Body of pancreas (tissue), 4 donors: ENCODE measurements around the gene ANKS1B.

Experiments used
- CTCF ChIP-seq, 7 experiments: fragments of 450-650 bp in 4 of 7; fragments of 200-600 bp in 3 of 7; sonication (generic) in 3 of 7; IDR thresholded peaks; one replicate each; pipeline ENCODE4 v1.5.1; 2016 to 2019; ENCODE audit warnings: antibody characterized with exemption in 7 of 7
- POLR2A ChIP-seq, 3 donors: fragments of 450-650 bp; IDR thresholded peaks; one replicate each; pipeline ENCODE4 v1.6.1; 2016; ENCODE audit warnings: antibody characterized with exemption in 3 of 3, mild to moderate bottlenecking in 2 of 3

GRCh38 chr12:99284161-99284560 lies 700.6 kb downstream of the ANKS1B start:
- TF ChIP-seq CTCF (IDR thresholded peaks at IDR 0.05): no peak
- no peak for TF ChIP-seq POLR2A (IDR thresholded peaks at IDR 0.05)
